ENCODE measurements around the gene ANO7. TPM values are rescaled to one million over a fixed set of nuclear protein-coding genes. Genes with fewer than 3 reads are reported as not detected.

Gene ANO7
- polyA plus RNA-seq, 1 of the 3 experiments (the other 2 are of a cell fraction): 0.81 TPM

- peaks cover 69 to 87% of the 10 kb centered on the region in 2 experiments for H3K36me3 ChIP-seq (replicated peaks in 1 of 2; ENCODE audit: control insufficient read depth in 1 of 2, insufficient read depth in 2 of 2, low read length in 1 of 2)
- H3K9me2 ChIP-seq: no peaks in the 10 kb centered on the region
- DNase-seq: no peak
- H3K79me2 ChIP-seq (ENCODE audit: insufficient read depth): peaks cover 30% of the 10 kb centered on the region
- CTCF ChIA-PET: interaction anchor here (1.0 kb wide), 1 partner anchor 386 kb away, joined by 3 read pairs; no protein-coding TSS in a partner anchor
- H3K27me3 ChIP-seq (ENCODE audit: insufficient read depth): no peaks in the 10 kb centered on the region
- H3F3A ChIP-seq (replicated peaks; ENCODE audit: insufficient read depth): peaks cover 4% of the 10 kb centered on the region
- no peaks in the 10 kb centered on the region for H3K4me1 ChIP-seq (ENCODE audit: control insufficient read depth in 1 of 2, insufficient read depth in 2 of 2, low read depth in 1 of 2, low read length in 1 of 2)
- H3K27ac ChIP-seq (ENCODE audit: low read depth in 2 of 2, low read length in 1 of 2): no peak overlapping the region
- POLR2A ChIA-PET: no interaction called here
- no peak overlapping the region for H3K9ac ChIP-seq
- H3K9me3 ChIP-seq: no peaks in the 10 kb centered on the region
- WGBS (ENCODE audit: low lambda C conversion rate): 98% methylated on average over 6 of the region's 6 CpGs
- no peak overlapping the region for H2AFZ ChIP-seq (ENCODE audit: low read depth)
- no peak overlapping the region for H3K4me3 ChIP-seq (ENCODE audit: low read depth in 2 of 2, low read length in 1 of 2)
- peaks cover 48% of the 10 kb centered on the region for H4K20me1 ChIP-seq (ENCODE audit: insufficient read depth)
- H3K4me2 ChIP-seq: no peak overlapping the region
- TF ChIP-seq FOSL2 (IDR thresholded peaks at IDR 0.05; ENCODE audit: borderline replicate concordance, low read depth): no peak
- no peak for TF ChIP-seq GATA2 (CRISPR knock-in tag; IDR thresholded peaks at IDR 0.05)
- no peak for TF ChIP-seq MXI1 (IDR thresholded peaks at IDR 0.05; ENCODE audit: low read depth, low read length)
- TF ChIP-seq, protein P1, sequence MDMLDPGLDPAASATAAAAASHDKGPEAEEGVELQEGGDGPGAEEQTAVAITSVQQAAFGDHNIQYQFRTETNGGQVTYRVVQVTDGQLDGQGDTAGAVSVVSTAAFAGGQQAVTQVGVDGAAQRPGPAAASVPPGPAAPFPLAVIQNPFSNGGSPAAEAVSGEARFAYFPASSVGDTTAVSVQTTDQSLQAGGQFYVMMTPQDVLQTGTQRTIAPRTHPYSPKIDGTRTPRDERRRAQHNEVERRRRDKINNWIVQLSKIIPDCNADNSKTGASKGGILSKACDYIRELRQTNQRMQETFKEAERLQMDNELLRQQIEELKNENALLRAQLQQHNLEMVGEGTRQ (IDR thresholded peaks at IDR 0.05; ENCODE audit: borderline replicate concordance, low read depth, low read length): no peak
- TF ChIP-seq RCOR1 (IDR thresholded peaks at IDR 0.05; ENCODE audit: low read length): no peak
- TF ChIP-seq FOXJ3 (CRISPR knock-in tag; IDR thresholded peaks at IDR 0.05): no peak
- no peak for TF ChIP-seq TCF12 (IDR thresholded peaks at IDR 0.05)
- TF ChIP-seq PBX3 (IDR thresholded peaks at IDR 0.05): no peak
- TF ChIP-seq NRF1 (IDR thresholded peaks at IDR 0.05; ENCODE audit: low read depth, low read length): no peak
- TF ChIP-seq CHD2 (IDR thresholded peaks at IDR 0.05; ENCODE audit: low read length, partially characterized antibody): no peak
- no peak for TF ChIP-seq YY1 (IDR thresholded peaks at IDR 0.05; ENCODE audit: low read depth)
- no peak for TF ChIP-seq SIN3A (IDR thresholded peaks at IDR 0.05; ENCODE audit: borderline replicate concordance, low read depth, low read length)
These were observed 48.6 kb downstream of the ANO7 start for GRCh38 chr2:241237047-241237446.

DNA sequence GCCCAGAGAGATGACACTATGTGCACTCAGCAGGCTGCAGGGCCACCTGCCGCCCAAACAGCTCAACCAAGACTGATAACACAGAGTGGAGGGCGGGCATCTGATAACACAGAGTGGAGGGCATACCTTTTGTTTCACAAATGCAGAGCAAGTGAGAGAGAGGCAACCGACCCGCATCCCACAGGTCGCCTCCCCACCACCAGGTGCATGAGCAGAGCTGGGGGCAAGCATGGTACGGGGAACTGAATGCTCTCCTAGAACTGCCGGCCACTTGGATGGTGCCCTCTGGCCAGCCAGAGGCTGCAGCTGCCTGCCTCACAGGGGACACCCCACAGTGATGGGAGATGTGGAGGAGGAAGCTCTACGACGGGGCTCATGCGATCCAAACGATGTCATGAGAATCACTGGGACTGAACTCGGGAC is 49.5 kb downstream of the ANO7 start:
- TF ChIP-seq ELF1 (IDR thresholded peaks at IDR 0.05): no peak
- TF ChIP-seq CHD2 (IDR thresholded peaks at IDR 0.05; ENCODE audit: low read length, partially characterized antibody): no peak
- TF ChIP-seq NFIC (IDR thresholded peaks at IDR 0.05; ENCODE audit: borderline replicate concordance): no peak
- TF ChIP-seq EP300 (IDR thresholded peaks at IDR 0.05; ENCODE audit: borderline replicate concordance in 1 of 2, low read depth in 1 of 2, low read length in 1 of 2): no peak
- TF ChIP-seq YY1 (IDR thresholded peaks at IDR 0.05; ENCODE audit: low read depth): no peak
- no peak for TF ChIP-seq TCF12 (IDR thresholded peaks at IDR 0.05)
- no peak for TF ChIP-seq FOSL2 (IDR thresholded peaks at IDR 0.05; ENCODE audit: borderline replicate concordance, low read depth)
- no peak for TF ChIP-seq SIN3A (IDR thresholded peaks at IDR 0.05; ENCODE audit: borderline replicate concordance, low read depth, low read length)
- TF ChIP-seq RCOR1 (IDR thresholded peaks at IDR 0.05; ENCODE audit: low read length): no peak
- no peak for TF ChIP-seq JUND (IDR thresholded peaks at IDR 0.05)
- no peak for TF ChIP-seq RAD21 (IDR thresholded peaks at IDR 0.05; ENCODE audit: low read length)
- no peak for TF ChIP-seq RFX5 (IDR thresholded peaks at IDR 0.05; ENCODE audit: low read length)
- no peak for TF ChIP-seq MXI1 (IDR thresholded peaks at IDR 0.05; ENCODE audit: low read depth, low read length)
- TF ChIP-seq, protein P2, sequence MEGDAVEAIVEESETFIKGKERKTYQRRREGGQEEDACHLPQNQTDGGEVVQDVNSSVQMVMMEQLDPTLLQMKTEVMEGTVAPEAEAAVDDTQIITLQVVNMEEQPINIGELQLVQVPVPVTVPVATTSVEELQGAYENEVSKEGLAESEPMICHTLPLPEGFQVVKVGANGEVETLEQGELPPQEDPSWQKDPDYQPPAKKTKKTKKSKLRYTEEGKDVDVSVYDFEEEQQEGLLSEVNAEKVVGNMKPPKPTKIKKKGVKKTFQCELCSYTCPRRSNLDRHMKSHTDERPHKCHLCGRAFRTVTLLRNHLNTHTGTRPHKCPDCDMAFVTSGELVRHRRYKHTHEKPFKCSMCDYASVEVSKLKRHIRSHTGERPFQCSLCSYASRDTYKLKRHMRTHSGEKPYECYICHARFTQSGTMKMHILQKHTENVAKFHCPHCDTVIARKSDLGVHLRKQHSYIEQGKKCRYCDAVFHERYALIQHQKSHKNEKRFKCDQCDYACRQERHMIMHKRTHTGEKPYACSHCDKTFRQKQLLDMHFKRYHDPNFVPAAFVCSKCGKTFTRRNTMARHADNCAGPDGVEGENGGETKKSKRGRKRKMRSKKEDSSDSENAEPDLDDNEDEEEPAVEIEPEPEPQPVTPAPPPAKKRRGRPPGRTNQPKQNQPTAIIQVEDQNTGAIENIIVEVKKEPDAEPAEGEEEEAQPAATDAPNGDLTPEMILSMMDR (IDR thresholded peaks at IDR 0.05): no peak
- no peak for TF ChIP-seq RXRA (IDR thresholded peaks at IDR 0.05; ENCODE audit: borderline replicate concordance, low read depth)
- TF ChIP-seq GABPA (IDR thresholded peaks at IDR 0.05; ENCODE audit: low read depth): no peak
- TF ChIP-seq FOXJ3 (CRISPR knock-in tag; IDR thresholded peaks at IDR 0.05): no peak
- TF ChIP-seq EZH2phosphoT487 (IDR thresholded peaks at IDR 0.05; ENCODE audit: borderline replicate concordance, low read depth): no peak
- TF ChIP-seq, protein P1 (IDR thresholded peaks at IDR 0.05; ENCODE audit: borderline replicate concordance, low read depth, low read length): no peak
- no peak overlapping the region for H3K4me2 ChIP-seq
- no peak overlapping the region for H3K27ac ChIP-seq (ENCODE audit: low read depth in 2 of 2, low read length in 1 of 2)
- H2AFZ ChIP-seq (ENCODE audit: low read depth): no peak overlapping the region
- H3K79me2 ChIP-seq (ENCODE audit: insufficient read depth): peaks cover 40% of the 10 kb centered on the region
- H3K4me3 ChIP-seq (ENCODE audit: low read depth in 2 of 2, low read length in 1 of 2): no peak overlapping the region
- CTCF ChIA-PET: no interaction called here
- no peak for DNase-seq
- POLR2A ChIA-PET: no interaction called here
- H3K27me3 ChIP-seq (ENCODE audit: insufficient read depth): no peaks in the 10 kb centered on the region
- H3K4me1 ChIP-seq (ENCODE audit: control insufficient read depth in 1 of 2, insufficient read depth in 2 of 2, low read depth in 1 of 2, low read length in 1 of 2): no peaks in the 10 kb centered on the region
- WGBS (ENCODE audit: low lambda C conversion rate): 99% methylated on average over 8 of the region's 12 CpGs
- no peaks in the 10 kb centered on the region for H3F3A ChIP-seq (replicated peaks; ENCODE audit: insufficient read depth)
- H3K9me2 ChIP-seq: no peaks in the 10 kb centered on the region
- peaks cover 71 to 95% of the 10 kb centered on the region in 2 experiments for H3K36me3 ChIP-seq (replicated peaks in 1 of 2; ENCODE audit: control insufficient read depth in 1 of 2, insufficient read depth in 2 of 2, low read length in 1 of 2)
- H3K9ac ChIP-seq: no peak overlapping the region
- H3K9me3 ChIP-seq: no peaks in the 10 kb centered on the region
- H4K20me1 ChIP-seq (ENCODE audit: insufficient read depth): peaks cover 48% of the 10 kb centered on the region

Measured in SK-N-SH (cell line).